Stimulated activated effector memory CD8-positive, alpha-beta T cell treated with anti-CD3 and anti-CD28 coated beads, Interleukin-12 subunit alpha, Interleukin-12 subunit beta, amount 100 ng/mL, for 72 hours (primary cell): ENCODE measurements around the gene RASSF4.

Source experiments
- ATAC-seq: fragments of 150-1000 bp; cut with Tn5 transposase; 2 replicates; pipeline ENCODE4 v1.10.0; 2021
- DNase-seq, 2 donors: peaks; one replicate each; pipeline ENCODE4 v3.0.0; 2021 to 2022; ENCODE audit warnings: low spot score in 2 of 2
- H3K27ac Mint-ChIP-seq: one replicate; pipeline ENCODE4 v1.8.0; 2022; ENCODE audit warnings: mild to moderate bottlenecking, mixed read lengths
- H3K36me3 Mint-ChIP-seq: one replicate; pipeline ENCODE4 v1.8.0; 2022; ENCODE audit warnings: mild to moderate bottlenecking, mixed read lengths
- H3K4me1 Mint-ChIP-seq: one replicate; pipeline ENCODE4 v1.8.0; 2022; ENCODE audit warnings: mixed read lengths
- H3K4me3 Mint-ChIP-seq: one replicate; pipeline ENCODE4 v1.8.0; 2022; ENCODE audit warnings: mild to moderate bottlenecking, mixed read lengths
- H3K9me3 Mint-ChIP-seq: one replicate; pipeline ENCODE4 v1.8.0; 2022; ENCODE audit warnings: mixed read lengths

The RASSF4 gene

GRCh38 chr10:44991571-44991970 is 32.0 kb downstream of the RASSF4 start:
- DNase-seq (no peak), ATAC-seq (no peak)
- Mint-ChIP-seq H3K27ac (no peak overlapping the region), H3K4me3 (no peak overlapping the region), H3K9me3 (no peaks in the 10 kb centered on the region), H3K4me1 (peaks cover 17% of the 10 kb centered on the region), H3K36me3 (peaks cover 5% of the 10 kb centered on the region)

- ATAC-seq (no peak), DNase-seq (no peak)
- Mint-ChIP-seq H3K9me3 (no peaks in the 10 kb centered on the region), H3K27ac (no peak overlapping the region), H3K4me1 (peaks cover 17% of the 10 kb centered on the region), H3K4me3 (no peak overlapping the region), H3K36me3 (peaks cover 3% of the 10 kb centered on the region)
Observed at GRCh38 chr10:44992070-44992731, 32.6 kb downstream of the RASSF4 start.

- H3K4me1 Mint-ChIP-seq: peaks cover 17% of the 10 kb centered on the region
- no peak overlapping the region for H3K27ac Mint-ChIP-seq
- ATAC-seq (no peak), DNase-seq (no peak)
- H3K4me3 Mint-ChIP-seq: no peak overlapping the region
- H3K36me3 Mint-ChIP-seq: no peaks in the 10 kb centered on the region
- no peaks in the 10 kb centered on the region for H3K9me3 Mint-ChIP-seq
Observed at GRCh38 chr10:44992732-44993225, 33.2 kb downstream of the RASSF4 start.

GRCh38 chr10:44993226-44993921 is 33.8 kb downstream of the RASSF4 start:
- ATAC-seq (peak; percentile 22), DNase-seq (peak in 1 of 2 donors; percentile 23)
- Mint-ChIP-seq H3K27ac (peak overlapping the region; percentile 75), H3K4me3 (no peak overlapping the region), H3K9me3 (no peaks in the 10 kb centered on the region), H3K36me3 (no peaks in the 10 kb centered on the region), H3K4me1 (peaks cover 17% of the 10 kb centered on the region)

GRCh38 chr10:44993922-44994751 is 34.5 kb downstream of the RASSF4 start:
- Mint-ChIP-seq H3K36me3 (no peaks in the 10 kb centered on the region), H3K9me3 (no peaks in the 10 kb centered on the region), H3K27ac (peak overlapping the region; percentile 75), H3K4me1 (peaks cover 17% of the 10 kb centered on the region), H3K4me3 (no peak overlapping the region)
- ATAC-seq: no peak
- DNase-seq: peak in 1 of 2 donors; percentile 22

GRCh38 chr10:44994752-44995530 is 35.3 kb downstream of the RASSF4 start:
- ATAC-seq (no peak), DNase-seq (peak in 1 of 2 donors; percentile 43)
- Mint-ChIP-seq H3K4me1 (peaks cover 23% of the 10 kb centered on the region), H3K27ac (peak overlapping the region; percentile 71), H3K4me3 (no peak overlapping the region), H3K9me3 (peaks cover 2% of the 10 kb centered on the region), H3K36me3 (peaks cover 4% of the 10 kb centered on the region)

GRCh38 chr10:44995581-44995913 is 35.9 kb downstream of the RASSF4 start:
- peaks cover 8% of the 10 kb centered on the region for H3K36me3 Mint-ChIP-seq
- H3K4me3 Mint-ChIP-seq: no peak overlapping the region
- peak overlapping the region; percentile 71 for H3K27ac Mint-ChIP-seq
- peaks cover 29% of the 10 kb centered on the region for H3K4me1 Mint-ChIP-seq
- ATAC-seq: no peak
- H3K9me3 Mint-ChIP-seq: peaks cover 2% of the 10 kb centered on the region
- peak in 1 of 2 donors; percentile 40 for DNase-seq

- Mint-ChIP-seq H3K4me3 (no peak overlapping the region), H3K36me3 (peaks cover 8% of the 10 kb centered on the region), H3K27ac (peak overlapping the region; percentile 71), H3K4me1 (peaks cover 29% of the 10 kb centered on the region), H3K9me3 (peaks cover 2% of the 10 kb centered on the region)
- ATAC-seq: no peak
- DNase-seq: peak in 1 of 2 donors; percentile 40
Observed at GRCh38 chr10:44995914-44996669, 36.5 kb downstream of the RASSF4 start.

GRCh38 chr10:44997105-44997748 is 37.6 kb downstream of the RASSF4 start:
- ATAC-seq (no peak), DNase-seq (no peak)
- Mint-ChIP-seq H3K4me1 (peaks cover 31% of the 10 kb centered on the region), H3K4me3 (no peak overlapping the region), H3K9me3 (peaks cover 2% of the 10 kb centered on the region), H3K36me3 (peaks cover 8% of the 10 kb centered on the region), H3K27ac (no peak overlapping the region)

GRCh38 chr10:44998146-44998631 is 38.6 kb downstream of the RASSF4 start:
- ATAC-seq (no peak), DNase-seq (no peak)
- peaks cover 17% of the 10 kb centered on the region for H3K36me3 Mint-ChIP-seq
- H3K9me3 Mint-ChIP-seq: peaks cover 5% of the 10 kb centered on the region
- H3K4me3 Mint-ChIP-seq: no peak overlapping the region
- peaks cover 39% of the 10 kb centered on the region for H3K4me1 Mint-ChIP-seq
- no peak overlapping the region for H3K27ac Mint-ChIP-seq

GRCh38 chr10:45000138-45000751 is 40.6 kb downstream of the RASSF4 start:
- H3K36me3 Mint-ChIP-seq: peaks cover 37% of the 10 kb centered on the region
- H3K9me3 Mint-ChIP-seq: peaks cover 7% of the 10 kb centered on the region
- no peak for ATAC-seq
- peak overlapping the region; percentile 97 for H3K27ac Mint-ChIP-seq
- peak overlapping the region; percentile 78 for H3K4me3 Mint-ChIP-seq
- peaks cover 33% of the 10 kb centered on the region for H3K4me1 Mint-ChIP-seq
- DNase-seq: no peak

GRCh38 chr10:45000752-45001380 is 41.3 kb downstream of the RASSF4 start, which contains the start of gene ZNF22:
Gene ZNF22 (plus strand): TSS chr10:45000923. CDS start chr10:45003369, 2,446 bp downstream.
- peak within 1 kb of the TSS; percentile 97 for H3K27ac Mint-ChIP-seq
- peaks cover 27% of the 10 kb centered on the region for H3K4me1 Mint-ChIP-seq
- peaks cover 7% of the 10 kb centered on the region for H3K9me3 Mint-ChIP-seq
- peak; percentile 68 to 87 for DNase-seq
- peak within 1 kb of the TSS; percentile 78 for H3K4me3 Mint-ChIP-seq
- peak; percentile 87 for ATAC-seq
- peaks cover 40% of the 10 kb centered on the region for H3K36me3 Mint-ChIP-seq
